Measurements from ENCODE around the gene ACP6.

DNA sequence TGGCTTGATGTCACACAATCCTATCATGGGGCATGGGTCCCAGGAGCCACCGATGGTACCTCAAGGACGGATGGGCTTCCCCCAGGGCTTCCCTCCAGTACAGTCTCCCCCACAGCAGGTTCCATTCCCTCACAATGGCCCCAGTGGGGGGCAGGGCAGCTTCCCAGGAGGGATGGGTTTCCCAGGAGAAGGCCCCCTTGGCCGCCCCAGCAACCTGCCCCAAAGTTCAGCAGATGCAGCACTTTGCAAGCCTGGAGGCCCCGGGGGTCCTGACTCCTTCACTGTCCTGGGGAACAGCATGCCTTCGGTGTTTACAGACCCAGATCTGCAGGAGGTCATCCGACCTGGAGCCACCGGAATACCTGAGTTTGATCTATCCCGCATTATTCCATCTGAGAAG, 46.3 kb downstream of the ACP6 start:
- TF ChIP-seq SRF (IDR thresholded peaks at IDR 0.05; ENCODE audit: low read depth in 2 of 2, low read length in 2 of 2), result no peak
- TF ChIP-seq, protein P1, sequence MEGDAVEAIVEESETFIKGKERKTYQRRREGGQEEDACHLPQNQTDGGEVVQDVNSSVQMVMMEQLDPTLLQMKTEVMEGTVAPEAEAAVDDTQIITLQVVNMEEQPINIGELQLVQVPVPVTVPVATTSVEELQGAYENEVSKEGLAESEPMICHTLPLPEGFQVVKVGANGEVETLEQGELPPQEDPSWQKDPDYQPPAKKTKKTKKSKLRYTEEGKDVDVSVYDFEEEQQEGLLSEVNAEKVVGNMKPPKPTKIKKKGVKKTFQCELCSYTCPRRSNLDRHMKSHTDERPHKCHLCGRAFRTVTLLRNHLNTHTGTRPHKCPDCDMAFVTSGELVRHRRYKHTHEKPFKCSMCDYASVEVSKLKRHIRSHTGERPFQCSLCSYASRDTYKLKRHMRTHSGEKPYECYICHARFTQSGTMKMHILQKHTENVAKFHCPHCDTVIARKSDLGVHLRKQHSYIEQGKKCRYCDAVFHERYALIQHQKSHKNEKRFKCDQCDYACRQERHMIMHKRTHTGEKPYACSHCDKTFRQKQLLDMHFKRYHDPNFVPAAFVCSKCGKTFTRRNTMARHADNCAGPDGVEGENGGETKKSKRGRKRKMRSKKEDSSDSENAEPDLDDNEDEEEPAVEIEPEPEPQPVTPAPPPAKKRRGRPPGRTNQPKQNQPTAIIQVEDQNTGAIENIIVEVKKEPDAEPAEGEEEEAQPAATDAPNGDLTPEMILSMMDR (IDR thresholded peaks at IDR 0.05 in 2 of 3, conservative IDR thresholded peaks at IDR 0.05 in 1 of 3; ENCODE audit: control insufficient read depth in 2 of 3, extremely low read depth in 1 of 3, insufficient read depth in 1 of 3, low read depth in 3 of 3, low read length in 3 of 3), result no peak
- TF ChIP-seq SIN3A (IDR thresholded peaks at IDR 0.05; ENCODE audit: low read depth, low read length), result no peak
- no peak for TF ChIP-seq KDM1A (IDR thresholded peaks at IDR 0.05; ENCODE audit: borderline replicate concordance)
- no peak for TF ChIP-seq PAX8 (IDR thresholded peaks at IDR 0.05)
- no peak for TF ChIP-seq HCFC1 (IDR thresholded peaks at IDR 0.05; ENCODE audit: low read length)
- TF ChIP-seq TBL1XR1 (IDR thresholded peaks at IDR 0.05; ENCODE audit: low read depth, low read length), result no peak
- no peak for TF ChIP-seq JUND (IDR thresholded peaks at IDR 0.05; ENCODE audit: low read depth, low read length)
- no peak for TF ChIP-seq EGR1 (IDR thresholded peaks at IDR 0.05; ENCODE audit: borderline replicate concordance in 1 of 2, low read depth in 2 of 2, low read length in 2 of 2)
